ENCODE data around the gene PIP5K1A. TPM values are rescaled to one million over a fixed set of nuclear protein-coding genes. Genes with fewer than 3 reads are reported as not detected.

The PIP5K1A gene
- total RNA-seq, 2 donors from 2014 or later: 88.0 to 137 TPM

DNA sequence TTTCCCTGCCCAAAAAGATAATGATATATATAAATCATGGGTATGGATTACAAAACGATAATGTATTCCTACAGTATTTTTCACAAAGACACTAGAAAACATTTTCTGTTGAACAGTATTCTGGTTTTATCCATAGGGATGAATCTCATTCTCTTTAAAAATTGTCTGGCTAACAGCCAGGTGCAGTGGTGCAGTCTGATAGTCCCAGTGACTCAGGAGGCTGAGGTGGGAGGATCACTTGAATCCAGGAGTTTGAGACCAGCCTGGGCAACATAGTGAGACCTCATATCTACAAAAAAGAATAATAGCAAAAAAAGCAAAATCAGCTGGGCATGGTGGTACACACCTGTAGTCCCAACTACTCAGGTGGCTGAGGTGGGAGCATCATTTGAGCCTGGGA lies 23.3 kb downstream of the PIP5K1A start:
- no peaks in the 10 kb centered on the region for H3K9me3 Mint-ChIP-seq
- no peak for DNase-seq (ENCODE audit: low spot score in 2 of 2)
- no peak overlapping the region for H3K27ac Mint-ChIP-seq
- no peak for ATAC-seq
- peaks cover 0 to 9% of the 10 kb centered on the region in 2 donors for H3K36me3 Mint-ChIP-seq

DNA sequence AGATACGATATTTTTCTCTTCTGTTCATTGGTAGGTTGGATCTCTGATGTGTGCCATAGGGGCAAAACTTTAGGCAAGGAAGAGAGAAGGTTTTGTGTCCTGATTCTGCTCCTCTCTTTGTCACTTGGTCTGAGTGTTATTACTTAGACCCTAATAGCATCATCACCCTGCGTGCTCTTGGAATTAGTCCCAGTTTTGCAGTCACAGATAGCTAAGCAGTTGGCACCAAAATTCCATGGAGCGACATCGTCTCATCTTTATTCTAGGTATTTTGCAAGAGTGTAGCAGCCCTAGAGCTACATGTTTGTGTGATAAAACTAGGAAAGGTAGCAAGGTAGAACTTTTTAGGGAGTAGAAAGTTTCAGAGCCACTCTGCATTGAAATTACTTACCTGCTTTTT lies 23.8 kb downstream of the PIP5K1A start:
- no peak overlapping the region for H3K27ac Mint-ChIP-seq
- no peaks in the 10 kb centered on the region for H3K9me3 Mint-ChIP-seq
- no peak for ATAC-seq
- peaks cover 0 to 9% of the 10 kb centered on the region in 2 donors for H3K36me3 Mint-ChIP-seq
- no peak for DNase-seq (ENCODE audit: low spot score in 2 of 2)

DNA sequence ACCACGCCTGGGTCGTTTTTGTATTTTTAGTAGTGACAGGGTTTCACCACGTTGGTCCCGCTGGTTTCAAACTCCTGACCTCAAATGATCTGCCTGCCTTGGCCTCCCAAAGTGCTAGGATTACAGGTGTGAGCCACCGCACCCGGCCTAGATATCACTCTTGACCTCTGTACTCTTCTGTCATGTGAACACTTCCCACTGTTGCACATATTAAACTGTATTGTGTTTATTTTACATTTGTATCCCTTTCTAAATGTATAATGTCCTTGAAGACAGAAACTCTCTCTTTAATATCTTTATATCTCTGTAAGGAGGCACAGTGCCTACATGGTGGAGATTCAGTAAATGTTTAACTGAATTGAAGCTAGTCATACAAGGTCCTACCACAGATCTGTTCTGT lies 36.9 kb downstream of the PIP5K1A start:
- Mint-ChIP-seq H3K9me3 (no peaks in the 10 kb centered on the region), H3K27ac (peak overlapping the region; percentile 39 to 83), H3K36me3 (peaks cover 15 to 20% of the 10 kb centered on the region in 2 donors)
- ATAC-seq: no peak
- no peak for DNase-seq (ENCODE audit: low spot score in 2 of 2)

DNA sequence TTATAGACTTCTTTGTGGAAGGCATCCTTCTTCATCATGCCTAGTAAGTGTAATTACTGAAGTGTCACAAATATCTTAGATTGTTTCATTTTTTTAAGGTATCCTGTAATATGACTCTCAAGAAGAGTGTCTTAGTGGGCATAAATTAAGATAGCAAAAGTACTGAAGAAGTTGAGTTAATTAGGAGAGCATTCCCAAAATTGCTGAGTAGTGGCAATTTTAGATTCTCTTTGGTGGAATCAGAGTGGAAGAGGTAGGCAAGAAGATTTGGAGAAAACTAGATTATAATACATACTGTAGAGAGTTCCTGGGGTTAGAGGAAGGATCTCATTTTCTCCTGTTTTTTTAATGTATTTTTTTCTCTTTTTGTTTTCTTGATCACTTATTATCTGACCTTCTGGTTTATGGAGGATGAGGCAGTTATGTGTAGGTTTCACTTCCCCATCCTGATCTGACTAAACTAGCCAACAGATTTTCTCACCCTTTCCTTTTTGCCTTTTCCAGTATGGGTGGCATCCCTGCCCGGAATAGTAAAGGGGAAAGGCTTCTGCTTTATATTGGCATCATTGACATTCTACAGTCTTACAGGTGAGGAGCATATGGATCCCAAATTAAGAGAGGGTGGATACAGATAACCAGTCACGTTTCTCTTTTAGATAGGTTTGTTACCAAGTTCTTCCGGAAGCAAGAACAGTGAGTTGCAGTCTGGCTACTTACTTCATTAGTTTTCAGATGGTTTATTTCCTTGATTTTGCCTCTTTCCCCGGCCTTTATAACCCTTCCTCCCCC lies 39.5 kb downstream of the PIP5K1A start:
- Mint-ChIP-seq H3K27ac (peak overlapping the region in 1 of 2 donors; percentile 73), H3K36me3 (peaks cover 12 to 30% of the 10 kb centered on the region in 2 donors), H3K9me3 (no peaks in the 10 kb centered on the region)
- no peak for DNase-seq (ENCODE audit: low spot score in 2 of 2)
- no peak for ATAC-seq

DNA sequence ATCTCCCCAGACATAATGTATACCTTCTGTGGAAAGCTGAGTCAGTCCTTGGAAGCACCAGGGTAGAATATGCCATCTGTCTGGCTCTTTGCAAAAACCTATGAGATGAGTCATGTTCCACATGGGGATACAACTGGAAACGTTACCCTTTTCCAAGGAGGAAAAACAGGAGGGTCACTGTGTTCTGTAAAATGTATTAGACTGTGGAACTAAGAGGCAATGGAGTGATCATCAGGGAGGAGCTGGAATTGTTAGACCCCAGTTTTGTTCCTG lies 40.1 kb downstream of the PIP5K1A start:
- no peak for DNase-seq (ENCODE audit: low spot score in 2 of 2)
- no peak for ATAC-seq
- Mint-ChIP-seq H3K9me3 (no peaks in the 10 kb centered on the region), H3K36me3 (peaks cover 14 to 35% of the 10 kb centered on the region in 2 donors), H3K27ac (no peak overlapping the region)

DNA sequence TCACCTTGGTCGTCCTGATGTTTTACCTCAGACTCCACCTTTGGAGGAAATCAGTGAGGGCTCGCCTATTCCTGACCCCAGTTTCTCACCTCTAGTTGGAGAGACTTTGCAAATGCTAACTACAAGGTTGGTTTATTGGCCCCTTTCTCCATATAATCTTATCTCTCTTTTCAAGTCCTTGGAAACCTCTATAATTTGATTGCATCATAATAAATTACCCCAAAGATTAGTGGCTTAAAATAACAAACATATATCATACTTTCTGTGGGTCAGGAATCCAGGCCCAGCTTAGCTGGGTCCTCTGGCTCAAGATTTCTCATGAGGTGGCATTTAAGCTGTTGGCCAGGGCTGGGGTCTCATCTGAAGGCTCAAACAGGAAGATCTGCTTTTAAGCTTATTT lies 44.1 kb downstream of the PIP5K1A start:
- H3K9me3 Mint-ChIP-seq: no peaks in the 10 kb centered on the region
- DNase-seq (ENCODE audit: low spot score in 2 of 2) (no peak), ATAC-seq (no peak)
- H3K27ac Mint-ChIP-seq: peak overlapping the region; percentile 8 to 9
- H3K36me3 Mint-ChIP-seq: peaks cover 23 to 34% of the 10 kb centered on the region in 2 donors

DNA sequence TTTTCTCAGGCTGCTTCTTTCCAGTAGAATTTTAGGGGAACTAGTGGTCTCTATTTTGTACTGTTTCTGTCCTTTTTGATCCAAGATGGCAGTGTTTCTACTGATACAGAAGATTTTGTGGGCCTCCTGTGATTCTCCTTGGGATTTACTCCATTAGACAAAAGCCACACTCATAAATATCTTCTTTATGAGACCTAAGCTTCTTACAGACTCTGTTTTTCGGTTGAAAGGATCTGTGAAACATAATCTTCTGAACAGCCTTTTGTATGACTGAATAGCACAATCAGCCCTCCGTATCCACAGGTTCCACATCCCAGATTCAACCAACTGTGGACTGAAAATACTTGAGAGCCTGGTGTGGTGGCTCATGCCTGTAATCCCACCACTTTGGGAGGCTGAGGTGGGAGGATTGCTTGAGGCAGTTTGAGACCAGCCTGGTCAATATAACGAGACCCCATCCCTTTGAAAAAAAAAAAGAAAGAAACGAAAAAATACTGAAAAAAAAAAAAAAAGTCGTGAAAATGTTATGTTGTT lies 45.4 kb downstream of the PIP5K1A start:
- Mint-ChIP-seq H3K27ac (peak overlapping the region; percentile 57 to 58), H3K36me3 (peaks cover 23 to 36% of the 10 kb centered on the region in 2 donors), H3K9me3 (no peaks in the 10 kb centered on the region)
- DNase-seq (ENCODE audit: low spot score in 2 of 2): no peak
- ATAC-seq: no peak

DNA sequence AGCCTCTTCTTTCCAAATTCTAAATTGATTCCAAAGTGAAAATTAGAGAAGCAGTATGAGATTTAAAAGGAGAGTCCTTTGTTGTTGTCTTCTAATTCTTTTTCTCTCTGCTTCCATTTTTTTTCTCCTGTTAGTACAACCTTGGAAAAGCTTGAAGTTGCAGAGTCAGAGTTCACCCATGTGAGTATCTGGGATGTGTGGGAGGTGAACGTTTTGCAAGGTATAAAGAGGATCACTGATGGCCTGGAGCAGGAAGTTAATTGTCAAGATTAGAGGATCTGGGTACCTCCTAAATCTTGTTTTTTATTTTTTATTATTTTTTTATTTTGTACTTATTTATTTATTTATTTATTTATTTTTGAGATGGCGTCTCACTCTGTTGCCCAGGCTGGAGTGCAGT lies 48.4 kb downstream of the PIP5K1A start:
- Mint-ChIP-seq H3K9me3 (no peaks in the 10 kb centered on the region), H3K36me3 (peaks cover 23 to 34% of the 10 kb centered on the region in 2 donors), H3K27ac (no peak overlapping the region)
- DNase-seq (ENCODE audit: low spot score in 2 of 2) (no peak), ATAC-seq (no peak)

DNA sequence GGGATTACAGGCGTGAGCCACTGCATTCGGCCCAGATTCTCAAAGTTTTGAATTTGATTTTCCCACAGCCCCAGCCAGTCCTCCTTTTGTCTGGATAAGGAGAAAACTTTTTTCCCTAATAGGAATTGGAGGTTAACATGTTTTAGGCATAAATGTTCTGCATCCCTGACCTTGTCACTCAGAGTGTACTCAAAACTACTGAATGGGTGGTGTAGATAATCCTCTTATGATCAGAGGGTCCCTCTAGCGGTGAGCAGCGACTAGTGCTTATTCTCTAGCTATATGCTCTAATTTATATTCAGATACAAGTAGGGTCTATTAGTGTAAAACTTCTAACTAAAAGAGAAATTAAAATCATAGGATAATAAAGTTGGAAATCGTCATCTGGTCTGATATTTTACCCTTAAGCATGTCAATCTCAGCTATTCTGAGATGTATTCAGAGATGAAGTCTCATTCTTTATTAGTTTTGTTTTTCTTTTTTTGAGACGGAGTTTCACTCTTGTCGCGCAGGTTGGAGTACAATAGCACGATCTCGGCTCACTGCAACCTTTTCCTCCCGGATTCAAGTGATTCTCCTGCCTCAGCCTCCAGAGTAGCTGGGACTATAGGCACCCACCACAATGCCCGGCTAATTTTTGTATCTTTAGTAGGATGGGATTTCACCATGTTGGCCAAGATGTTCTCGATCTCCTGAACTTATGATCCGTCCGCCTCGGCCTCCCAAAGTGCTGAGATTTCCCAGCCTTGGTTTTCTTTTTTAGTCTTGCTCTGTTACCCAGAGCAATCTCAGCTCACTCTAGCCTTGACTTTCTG lies 53.5 kb downstream of the PIP5K1A start:
- DNase-seq (ENCODE audit: low spot score in 2 of 2): peak in 1 of 2 donors; percentile 54
- no peaks in the 10 kb centered on the region for H3K9me3 Mint-ChIP-seq
- no peak overlapping the region for H3K27ac Mint-ChIP-seq
- peak; percentile 19 to 54 for ATAC-seq
- H3K36me3 Mint-ChIP-seq: peaks cover 8 to 19% of the 10 kb centered on the region in 2 donors

DNA sequence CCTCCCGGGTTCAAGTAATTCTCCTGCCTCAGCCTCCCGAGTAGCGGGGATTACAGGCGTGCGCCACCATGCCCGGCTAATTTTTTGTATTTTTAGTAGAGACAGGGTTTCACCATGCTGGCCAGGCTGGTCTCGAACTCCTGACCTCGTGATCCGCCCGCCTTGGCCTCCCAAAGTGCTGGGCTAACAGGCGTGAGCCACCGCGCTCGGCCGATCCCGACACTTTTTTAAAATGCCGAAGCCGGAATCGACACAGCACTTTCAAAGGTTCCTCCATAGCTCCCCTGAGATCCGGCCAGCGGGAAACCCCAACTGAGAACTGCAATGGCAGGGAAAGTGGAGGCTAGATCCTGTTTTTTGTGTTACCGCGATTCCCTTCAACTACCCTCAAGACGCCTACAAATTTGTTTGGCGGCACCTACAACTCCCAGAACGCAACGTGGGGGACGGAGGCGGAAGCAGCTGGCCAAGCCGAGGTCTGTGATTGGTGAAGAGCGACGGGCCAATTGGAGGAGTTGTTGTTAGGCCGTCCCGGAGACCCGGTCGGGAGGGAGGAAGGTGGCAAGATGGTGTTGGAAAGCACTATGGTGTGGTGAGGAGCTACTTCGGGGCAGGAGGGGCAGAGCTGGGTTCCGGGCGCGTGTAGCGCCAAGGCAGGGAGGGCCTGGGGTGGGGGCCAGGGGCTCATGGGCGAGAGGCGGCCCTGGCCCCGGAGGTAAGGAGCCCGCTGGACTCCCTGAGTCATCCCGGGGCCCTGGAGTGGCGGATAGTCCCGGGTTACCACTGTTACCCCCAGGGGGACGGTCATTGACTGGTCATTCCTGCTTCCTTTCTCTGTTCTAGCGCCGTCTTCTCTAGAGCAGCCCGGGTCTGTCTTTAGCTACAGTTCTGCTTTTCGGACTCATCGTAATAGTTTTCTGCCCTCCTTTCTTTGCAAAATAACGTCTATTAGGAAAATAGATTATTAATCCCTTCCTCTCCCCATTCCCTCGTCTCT lies 56.2 kb downstream of the PIP5K1A start, which contains the start of gene PSMD4:
PSMD4 (plus strand) TSS at position 518 of the 997 bp plus-strand sequence; CDS start at position 567, 49 bp downstream.
- peak within 1 kb of the TSS; percentile 92 to 97 for H3K27ac Mint-ChIP-seq
- DNase-seq (ENCODE audit: low spot score in 2 of 2) (peak; percentile 86 to 93), ATAC-seq (peak; percentile 95 to 96)
- H3K9me3 Mint-ChIP-seq: no peaks in the 10 kb centered on the region
- peaks cover 7 to 10% of the 10 kb centered on the region in 2 donors for H3K36me3 Mint-ChIP-seq

DNA sequence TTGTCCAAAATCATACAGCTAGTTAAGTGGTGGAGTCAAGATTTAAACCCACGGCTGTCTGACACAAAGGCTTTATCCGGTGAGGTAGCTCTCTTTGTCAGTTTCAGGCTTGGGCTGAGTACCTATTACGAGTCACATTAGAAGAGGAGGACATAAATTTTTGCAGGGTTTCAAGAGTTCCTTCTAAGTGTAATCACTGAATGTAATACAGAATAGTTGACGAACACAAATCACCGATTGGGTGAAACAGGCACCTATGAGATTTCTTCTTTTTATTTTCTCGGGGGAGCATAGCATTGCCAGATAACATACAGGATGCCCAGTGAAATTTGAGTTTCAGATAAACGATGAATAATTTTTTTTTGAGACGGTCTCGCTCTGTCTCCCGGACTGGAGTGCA lies 57.0 kb downstream of the PIP5K1A start:
- peak overlapping the region; percentile 92 to 95 for H3K27ac Mint-ChIP-seq
- H3K36me3 Mint-ChIP-seq: peaks cover 7 to 10% of the 10 kb centered on the region in 2 donors
- ATAC-seq: no peak
- no peak for DNase-seq (ENCODE audit: low spot score in 2 of 2)
- no peaks in the 10 kb centered on the region for H3K9me3 Mint-ChIP-seq

DNA sequence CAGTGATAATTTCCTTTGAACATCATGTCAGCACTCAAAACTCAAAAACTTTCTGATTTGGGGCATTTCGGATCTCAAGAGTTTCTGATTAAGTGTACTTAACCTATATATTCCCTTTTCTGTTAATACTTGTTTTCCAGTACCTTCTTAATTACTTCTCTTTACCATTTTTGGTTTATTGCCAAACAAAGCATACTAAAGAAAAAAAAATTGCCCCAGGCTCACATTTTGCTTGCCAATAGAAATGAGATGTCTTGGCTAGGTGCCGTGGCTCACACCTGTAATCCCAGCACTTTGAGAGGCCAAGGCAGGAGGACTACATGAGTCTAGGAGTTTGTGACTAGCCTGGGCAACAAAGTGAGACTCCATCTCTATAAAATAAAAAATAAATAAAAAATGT lies 61.0 kb downstream of the PIP5K1A start:
- Mint-ChIP-seq H3K9me3 (no peaks in the 10 kb centered on the region), H3K27ac (no peak overlapping the region), H3K36me3 (peaks cover 7 to 10% of the 10 kb centered on the region in 2 donors)
- ATAC-seq: no peak
- no peak for DNase-seq (ENCODE audit: low spot score in 2 of 2)

DNA sequence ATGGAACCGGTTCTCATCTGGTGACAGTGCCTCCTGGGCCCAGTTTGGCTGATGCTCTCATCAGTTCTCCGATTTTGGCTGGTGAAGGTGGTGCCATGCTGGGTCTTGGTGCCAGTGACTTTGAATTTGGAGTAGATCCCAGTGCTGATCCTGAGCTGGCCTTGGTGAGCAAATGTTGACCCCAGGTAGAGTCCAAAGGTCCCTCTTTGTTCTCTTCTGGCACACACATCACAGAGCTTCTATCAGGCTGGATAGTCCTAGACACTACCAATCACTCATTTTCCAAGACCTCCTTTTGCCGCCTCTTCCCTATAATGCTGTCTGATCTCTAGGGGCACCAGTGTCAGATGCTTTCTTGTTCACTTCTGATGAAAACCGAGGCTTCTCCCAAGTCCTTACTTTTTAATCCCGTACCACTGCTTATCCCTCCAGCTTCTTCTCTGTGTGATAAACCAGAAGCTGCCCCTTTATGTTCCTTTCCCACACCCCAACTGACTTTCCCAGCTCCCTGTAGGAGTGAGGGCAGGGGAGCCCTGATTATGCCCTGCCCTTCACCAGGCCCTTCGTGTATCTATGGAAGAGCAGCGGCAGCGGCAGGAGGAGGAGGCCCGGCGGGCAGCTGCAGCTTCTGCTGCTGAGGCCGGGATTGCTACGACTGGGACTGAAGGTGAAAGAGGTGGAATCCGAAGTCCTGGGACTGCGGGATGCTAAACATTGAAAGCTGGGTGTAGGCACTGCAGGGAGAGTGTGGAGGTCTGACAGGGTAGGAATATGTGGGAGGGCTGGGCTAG lies 67.3 kb downstream of the PIP5K1A start:
- no peak for ATAC-seq
- peak overlapping the region; percentile 3 to 87 for H3K27ac Mint-ChIP-seq
- DNase-seq (ENCODE audit: low spot score in 2 of 2): no peak
- peaks cover 0 to 7% of the 10 kb centered on the region in 2 donors for H3K36me3 Mint-ChIP-seq
- no peaks in the 10 kb centered on the region for H3K9me3 Mint-ChIP-seq

DNA sequence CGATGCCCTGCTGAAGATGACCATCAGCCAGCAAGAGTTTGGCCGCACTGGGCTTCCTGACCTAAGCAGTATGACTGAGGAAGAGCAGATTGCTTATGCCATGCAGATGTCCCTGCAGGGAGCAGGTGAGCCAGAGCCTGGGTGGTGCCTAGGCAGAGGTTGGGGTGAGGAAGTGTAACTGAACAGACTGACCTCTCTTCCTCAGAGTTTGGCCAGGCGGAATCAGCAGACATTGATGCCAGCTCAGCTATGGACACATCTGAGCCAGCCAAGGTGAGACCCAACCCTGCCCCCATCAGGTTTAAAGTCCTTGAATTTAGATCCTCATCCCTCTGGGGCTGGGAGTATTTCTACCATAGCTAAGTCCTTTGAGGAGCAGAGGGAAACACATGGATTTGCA lies 68.0 kb downstream of the PIP5K1A start:
- DNase-seq (ENCODE audit: low spot score in 2 of 2) (no peak), ATAC-seq (no peak)
- peaks cover 0 to 7% of the 10 kb centered on the region in 2 donors for H3K36me3 Mint-ChIP-seq
- H3K9me3 Mint-ChIP-seq: no peaks in the 10 kb centered on the region
- H3K27ac Mint-ChIP-seq: peak overlapping the region; percentile 2 to 87

DNA sequence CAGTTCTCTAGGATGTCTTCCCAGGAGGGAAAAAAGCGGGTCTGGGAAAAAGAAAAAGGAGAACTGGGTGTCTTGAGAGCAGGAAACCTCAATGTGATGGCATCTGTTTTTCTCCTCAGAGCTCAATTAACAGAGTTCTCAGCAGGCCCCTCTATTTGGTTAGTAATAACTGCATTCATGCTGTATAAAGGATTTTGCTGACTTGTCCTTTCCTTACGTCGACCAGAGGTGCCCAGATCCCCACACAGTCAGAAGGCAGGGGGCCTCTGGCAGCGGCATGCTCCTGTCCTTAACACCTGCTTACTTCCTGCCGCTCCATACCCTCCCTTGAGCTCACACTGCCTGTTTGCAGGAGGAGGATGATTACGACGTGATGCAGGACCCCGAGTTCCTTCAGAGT lies 68.5 kb downstream of the PIP5K1A start:
- Mint-ChIP-seq H3K36me3 (peaks cover 0 to 7% of the 10 kb centered on the region in 2 donors), H3K27ac (peak overlapping the region in 1 of 2 donors; percentile 6)
- no peak for DNase-seq (ENCODE audit: low spot score in 2 of 2)

More for the DNA sequence above, 68.5 kb downstream of the PIP5K1A start:
- no peak for ATAC-seq
- H3K9me3 Mint-ChIP-seq: no peaks in the 10 kb centered on the region

Measured in activated naive CD4-positive, alpha-beta T cell treated with anti-CD3 and anti-CD28 coated beads, Interleukin-2, amount 50 U/mL, for 72 hours (primary cell).